Fibroblast of lung (primary cell): ENCODE measurements around the gene TRIP12.

ENCODE experiments used
- EZH2 ChIP-seq: IDR thresholded peaks from 2 replicates; pipeline ENCODE4 v1.5.1; 2012; ENCODE audit warnings: low read length, control low read depth, mild to moderate bottlenecking; ENCODE audit errors: missing control alignments
- TF ChIP-seq, protein P1 (sequence below), 2 donors: IDR thresholded peaks in 1 of 2; conservative IDR thresholded peaks in 1 of 2; 1 replicate in 1 of 2; 2 replicates in 1 of 2; pipeline ENCODE4 v1.5.1; 2011 to 2012; ENCODE audit warnings: low read length in 2 of 2, control low read depth in 1 of 2, inconsistent platforms in 1 of 2, low read depth in 1 of 2, mild to moderate bottlenecking in 1 of 2

DNA sequence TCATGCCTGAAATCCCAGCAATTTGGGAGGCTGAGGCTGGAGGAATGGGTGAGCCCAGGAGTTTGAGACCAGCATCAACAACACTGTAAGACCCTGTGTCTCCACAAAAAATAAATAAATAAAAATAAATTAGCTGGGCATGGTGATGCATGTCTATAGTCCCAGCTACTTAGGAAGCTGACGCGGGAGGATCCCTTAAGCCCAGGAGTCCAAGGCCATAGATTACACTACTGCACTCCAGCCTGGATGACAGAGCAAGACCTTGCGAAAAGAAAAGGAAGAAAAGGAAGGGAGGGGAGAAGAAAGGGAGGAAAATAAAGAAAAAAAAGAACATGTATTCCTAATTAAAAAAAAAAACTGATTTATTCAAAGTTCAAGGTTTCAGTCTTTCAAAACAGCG lies 78.2 kb downstream of the TRIP12 start:
- TF ChIP-seq, protein P1, sequence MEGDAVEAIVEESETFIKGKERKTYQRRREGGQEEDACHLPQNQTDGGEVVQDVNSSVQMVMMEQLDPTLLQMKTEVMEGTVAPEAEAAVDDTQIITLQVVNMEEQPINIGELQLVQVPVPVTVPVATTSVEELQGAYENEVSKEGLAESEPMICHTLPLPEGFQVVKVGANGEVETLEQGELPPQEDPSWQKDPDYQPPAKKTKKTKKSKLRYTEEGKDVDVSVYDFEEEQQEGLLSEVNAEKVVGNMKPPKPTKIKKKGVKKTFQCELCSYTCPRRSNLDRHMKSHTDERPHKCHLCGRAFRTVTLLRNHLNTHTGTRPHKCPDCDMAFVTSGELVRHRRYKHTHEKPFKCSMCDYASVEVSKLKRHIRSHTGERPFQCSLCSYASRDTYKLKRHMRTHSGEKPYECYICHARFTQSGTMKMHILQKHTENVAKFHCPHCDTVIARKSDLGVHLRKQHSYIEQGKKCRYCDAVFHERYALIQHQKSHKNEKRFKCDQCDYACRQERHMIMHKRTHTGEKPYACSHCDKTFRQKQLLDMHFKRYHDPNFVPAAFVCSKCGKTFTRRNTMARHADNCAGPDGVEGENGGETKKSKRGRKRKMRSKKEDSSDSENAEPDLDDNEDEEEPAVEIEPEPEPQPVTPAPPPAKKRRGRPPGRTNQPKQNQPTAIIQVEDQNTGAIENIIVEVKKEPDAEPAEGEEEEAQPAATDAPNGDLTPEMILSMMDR (conservative IDR thresholded peaks at IDR 0.05 in 1 of 2, IDR thresholded peaks at IDR 0.05 in 1 of 2; ENCODE audit: low read depth in 1 of 2, low read length in 2 of 2): no peak
- TF ChIP-seq EZH2: no peak
